ENCODE results near the gene CYTH1.

Gene CYTH1

GRCh38 chr17:78734793-78735641 is 47.1 kb downstream of the CYTH1 start:
- no peak for DNase-seq

- no peak for DNase-seq
Observed at GRCh38 chr17:78732354-78732753, 49.7 kb downstream of the CYTH1 start.

GRCh38 chr17:78731904-78732303 is 50.2 kb downstream of the CYTH1 start:
- no peak for DNase-seq

GRCh38 chr17:78729641-78730040 is 52.4 kb downstream of the CYTH1 start:
- no peak for DNase-seq

GRCh38 chr17:78728495-78728894 is 53.6 kb downstream of the CYTH1 start:
- no peak for DNase-seq

- DNase-seq, result no peak
Observed at GRCh38 chr17:78727476-78728229, 54.4 kb downstream of the CYTH1 start.

GRCh38 chr17:78727057-78727456 is 55.0 kb downstream of the CYTH1 start:
- DNase-seq, result no peak

- DNase-seq, result no peak
Observed at GRCh38 chr17:78726513-78726912, 55.6 kb downstream of the CYTH1 start.

GRCh38 chr17:78725448-78726021 is 56.5 kb downstream of the CYTH1 start:
- no peak for DNase-seq

GRCh38 chr17:78724999-78725398 is 57.1 kb downstream of the CYTH1 start:
- no peak for DNase-seq

GRCh38 chr17:78724544-78724943 is 57.5 kb downstream of the CYTH1 start:
- DNase-seq, result no peak

- no peak for DNase-seq
Observed at GRCh38 chr17:78723957-78724356, 58.1 kb downstream of the CYTH1 start.

- DNase-seq, result no peak
Observed at GRCh38 chr17:78723001-78723796, 58.9 kb downstream of the CYTH1 start.

- no peak for DNase-seq
Observed at GRCh38 chr17:78722246-78722761, 59.8 kb downstream of the CYTH1 start.

GRCh38 chr17:78719630-78720298 is 62.3 kb downstream of the CYTH1 start:
- no peak for DNase-seq

GRCh38 chr17:78718575-78719208 is 63.4 kb downstream of the CYTH1 start:
- no peak for DNase-seq

GRCh38 chr17:78717431-78717980 is 64.6 kb downstream of the CYTH1 start:
- DNase-seq, result no peak

- DNase-seq, result no peak
Observed at GRCh38 chr17:78716814-78717393, 65.2 kb downstream of the CYTH1 start.

- DNase-seq, result no peak
Observed at GRCh38 chr17:78716292-78716691, 65.8 kb downstream of the CYTH1 start.

- no peak for DNase-seq
Observed at GRCh38 chr17:78715876-78716275, 66.2 kb downstream of the CYTH1 start.

Measured in activated CD4-positive, CD25-positive, alpha-beta regulatory T cell (primary cell).